Activated naive CD8-positive, alpha-beta T cell treated with anti-CD3 and anti-CD28 coated beads, Interleukin-2, amount 50 U/mL, for 24 hours (primary cell): ENCODE measurements around the gene TCAP.
A peak's percentile ranks its signal among the peaks of the same experiment; 100 is the strongest.

Experiments
- ATAC-seq: fragments of 150-1000 bp; cut with Tn5 transposase; one replicate; pipeline ENCODE4 v1.10.0; 2021
- DNase-seq: peaks from one replicate; pipeline ENCODE4 v3.0.0; 2021
- H3K27ac Mint-ChIP-seq: one replicate; pipeline ENCODE4 v1.8.0; 2021; ENCODE audit warnings: mild to moderate bottlenecking, mixed read lengths
- H3K27me3 Mint-ChIP-seq: one replicate; pipeline ENCODE4 v1.8.0; 2021; ENCODE audit warnings: mixed read lengths
- H3K36me3 Mint-ChIP-seq: one replicate; pipeline ENCODE4 v1.8.0; 2021; ENCODE audit warnings: low read depth, mixed read lengths
- H3K4me1 Mint-ChIP-seq: one replicate; pipeline ENCODE4 v1.8.0; 2021; ENCODE audit warnings: mixed read lengths
- H3K4me3 Mint-ChIP-seq: one replicate; pipeline ENCODE4 v1.8.0; 2021; ENCODE audit warnings: mild to moderate bottlenecking, moderate library complexity, mixed read lengths
- H3K9me3 Mint-ChIP-seq: one replicate; pipeline ENCODE4 v1.8.0; 2021; ENCODE audit warnings: mixed read lengths

TCAP gene

GRCh38 chr17:39636927-39637736 is 28.0 kb upstream of the TCAP start, which contains the start of gene STARD3:
STARD3 (plus strand) TSS chr17:39637144; CDS start chr17:39653532, 16,388 bp downstream.
- peak; percentile 96 for DNase-seq

GRCh38 chr17:39638317-39638716 is 26.8 kb upstream of the TCAP start:
- no peaks in the 10 kb centered on the region for H3K9me3 Mint-ChIP-seq
- H3K4me1 Mint-ChIP-seq: peaks cover 58% of the 10 kb centered on the region
- no peak for DNase-seq
- ATAC-seq: no peak
- peak overlapping the region; percentile 85 for H3K27ac Mint-ChIP-seq
- peak overlapping the region; percentile 91 for H3K4me3 Mint-ChIP-seq
- no peaks in the 10 kb centered on the region for H3K27me3 Mint-ChIP-seq
- H3K36me3 Mint-ChIP-seq: peaks cover 2% of the 10 kb centered on the region

More at GRCh38 chr17:39636927-39637736, 28.0 kb upstream of the TCAP start, which contains the start of gene STARD3:
- peak within 1 kb of the TSS; percentile 91 for H3K4me3 Mint-ChIP-seq
- H3K36me3 Mint-ChIP-seq: peaks cover 2% of the 10 kb centered on the region
- no peaks in the 10 kb centered on the region for H3K9me3 Mint-ChIP-seq
- peak within 1 kb of the TSS; percentile 85 for H3K27ac Mint-ChIP-seq
- ATAC-seq: peak; percentile 91
- H3K27me3 Mint-ChIP-seq: no peaks in the 10 kb centered on the region
- peaks cover 49% of the 10 kb centered on the region for H3K4me1 Mint-ChIP-seq

DNA sequence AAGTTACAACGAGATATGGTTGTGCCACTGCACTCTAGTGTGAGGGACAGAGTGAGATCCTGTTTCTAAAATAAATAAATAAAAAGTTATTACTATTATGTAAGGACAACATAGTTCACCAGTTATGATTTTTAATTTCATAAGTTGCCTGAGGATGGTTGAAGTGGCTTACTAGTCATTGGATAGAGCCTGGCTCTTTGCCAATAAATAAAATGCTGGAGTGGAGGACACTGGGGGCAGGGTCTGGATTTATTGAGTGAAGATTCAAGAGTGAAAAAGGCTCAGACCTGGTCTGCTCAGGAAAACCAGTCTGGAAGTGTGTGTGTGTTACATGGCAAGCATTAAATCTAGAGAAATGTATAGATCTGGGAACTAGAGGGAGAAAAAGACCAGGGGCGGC is 26.1 kb upstream of the TCAP start:
- H3K4me3 Mint-ChIP-seq: no peak overlapping the region
- H3K9me3 Mint-ChIP-seq: no peaks in the 10 kb centered on the region
- ATAC-seq (no peak), DNase-seq (no peak)
- H3K4me1 Mint-ChIP-seq: peaks cover 58% of the 10 kb centered on the region
- H3K36me3 Mint-ChIP-seq: peaks cover 2% of the 10 kb centered on the region
- no peaks in the 10 kb centered on the region for H3K27me3 Mint-ChIP-seq
- H3K27ac Mint-ChIP-seq: no peak overlapping the region

DNA sequence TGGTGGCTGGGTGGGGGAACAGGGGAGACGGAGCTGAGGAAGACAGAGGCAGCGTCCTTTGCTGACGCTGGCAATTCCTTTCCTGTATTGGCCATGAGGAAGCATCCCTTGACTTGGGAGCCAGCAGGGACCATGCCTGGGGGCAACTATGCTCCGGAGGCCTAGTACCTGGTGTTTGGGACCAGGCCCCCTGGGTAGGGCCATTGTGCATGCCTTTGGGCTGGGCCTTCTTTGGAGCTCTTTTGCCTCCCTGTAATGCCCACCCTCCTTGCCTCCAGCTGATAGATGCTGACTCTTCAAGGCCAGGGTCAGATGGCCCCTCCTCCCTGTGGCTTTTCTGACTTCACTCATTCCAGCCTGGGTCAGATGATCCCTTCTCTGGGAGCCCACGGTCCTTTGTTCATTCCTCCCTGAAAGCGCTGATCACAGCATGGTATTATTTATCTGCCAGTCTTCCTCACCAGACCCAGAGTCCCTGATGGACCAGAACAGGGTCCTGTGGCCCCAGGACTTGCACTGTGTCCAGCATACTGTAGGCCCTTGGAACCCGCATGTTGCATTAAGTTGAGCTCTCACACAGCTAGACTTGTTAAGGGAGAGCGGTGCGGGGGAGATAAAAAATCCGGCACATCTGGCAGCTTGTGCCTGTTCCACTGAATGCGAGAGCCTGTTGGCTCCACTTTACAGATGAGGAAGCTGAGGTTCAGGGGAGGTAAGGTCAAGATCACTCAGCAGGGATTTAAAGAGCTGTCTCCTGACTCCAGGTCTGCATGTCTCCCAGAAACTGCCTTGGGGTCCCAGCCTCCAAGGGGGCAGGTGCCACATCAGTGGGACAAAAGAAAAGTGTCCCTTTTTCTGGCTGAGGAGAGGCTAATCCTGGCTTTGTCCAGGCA is 25.3 kb upstream of the TCAP start:
- Mint-ChIP-seq H3K27me3 (no peaks in the 10 kb centered on the region), H3K36me3 (peaks cover 2% of the 10 kb centered on the region), H3K4me1 (peaks cover 61% of the 10 kb centered on the region), H3K9me3 (no peaks in the 10 kb centered on the region), H3K27ac (peak overlapping the region; percentile 29), H3K4me3 (peak overlapping the region; percentile 51)
- no peak for DNase-seq
- ATAC-seq: no peak

DNA sequence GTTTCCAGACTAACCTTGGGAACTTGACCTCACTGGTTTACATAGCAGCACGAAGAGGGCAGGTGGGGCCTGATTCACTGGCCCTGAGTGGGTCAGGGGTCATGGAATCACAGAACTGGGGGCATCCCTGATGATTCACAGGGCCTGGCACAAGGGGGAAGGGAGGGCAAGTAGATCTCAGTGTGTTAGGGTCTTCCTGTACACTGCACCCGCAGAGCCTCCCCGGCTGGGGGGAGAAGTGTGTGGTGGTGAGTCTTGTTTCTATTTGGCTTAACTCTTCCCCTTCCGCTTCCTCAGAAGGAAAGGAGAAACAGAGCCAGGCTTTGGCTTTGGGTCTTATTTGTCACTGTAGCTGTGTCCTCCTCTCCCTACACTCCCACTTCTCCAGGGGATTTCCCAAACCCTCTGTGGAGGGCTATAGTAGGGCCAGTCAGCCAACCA is 24.5 kb upstream of the TCAP start:
- Mint-ChIP-seq H3K4me3 (no peak overlapping the region), H3K27me3 (no peaks in the 10 kb centered on the region), H3K4me1 (peaks cover 66% of the 10 kb centered on the region), H3K36me3 (peaks cover 2% of the 10 kb centered on the region), H3K27ac (peak overlapping the region; percentile 12), H3K9me3 (no peaks in the 10 kb centered on the region)
- ATAC-seq (no peak), DNase-seq (no peak)

- Mint-ChIP-seq H3K36me3 (peaks cover 2% of the 10 kb centered on the region), H3K27me3 (no peaks in the 10 kb centered on the region), H3K4me1 (peaks cover 64% of the 10 kb centered on the region), H3K9me3 (no peaks in the 10 kb centered on the region), H3K27ac (peak overlapping the region; percentile 12), H3K4me3 (no peak overlapping the region)
- DNase-seq: no peak
- ATAC-seq: no peak
These were observed 24.1 kb upstream of the TCAP start for GRCh38 chr17:39641097-39641496.

DNA sequence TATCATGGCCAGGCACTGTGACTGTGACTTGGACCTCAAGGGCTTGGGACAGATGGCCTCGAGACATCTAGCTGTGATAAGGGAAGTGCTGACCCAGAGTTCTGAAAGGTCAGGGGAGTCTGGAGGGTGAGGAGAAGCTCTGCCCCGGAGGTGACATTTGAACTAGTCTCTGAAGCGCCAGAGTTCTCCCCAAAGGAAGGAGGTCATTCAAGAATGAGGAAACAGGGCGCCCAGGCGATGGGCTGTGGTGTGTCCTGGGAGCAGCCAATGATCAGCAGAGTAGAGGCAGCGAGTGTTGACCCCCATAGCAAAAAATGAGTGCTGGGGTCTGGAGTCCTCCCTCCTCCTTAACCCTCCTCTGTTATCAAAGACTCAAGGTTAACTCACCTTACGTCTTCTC is 23.3 kb upstream of the TCAP start:
- ATAC-seq (no peak), DNase-seq (no peak)
- peaks cover 59% of the 10 kb centered on the region for H3K4me1 Mint-ChIP-seq
- H3K4me3 Mint-ChIP-seq: no peak overlapping the region
- H3K27ac Mint-ChIP-seq: peak overlapping the region; percentile 41
- no peaks in the 10 kb centered on the region for H3K9me3 Mint-ChIP-seq
- H3K36me3 Mint-ChIP-seq: peaks cover 2% of the 10 kb centered on the region
- H3K27me3 Mint-ChIP-seq: no peaks in the 10 kb centered on the region

GRCh38 chr17:39642291-39643074 is 22.7 kb upstream of the TCAP start:
- no peaks in the 10 kb centered on the region for H3K27me3 Mint-ChIP-seq
- DNase-seq (no peak), ATAC-seq (no peak)
- H3K9me3 Mint-ChIP-seq: no peaks in the 10 kb centered on the region
- H3K27ac Mint-ChIP-seq: peak overlapping the region; percentile 37
- H3K4me3 Mint-ChIP-seq: no peak overlapping the region
- H3K36me3 Mint-ChIP-seq: peaks cover 2% of the 10 kb centered on the region
- H3K4me1 Mint-ChIP-seq: peaks cover 60% of the 10 kb centered on the region

DNA sequence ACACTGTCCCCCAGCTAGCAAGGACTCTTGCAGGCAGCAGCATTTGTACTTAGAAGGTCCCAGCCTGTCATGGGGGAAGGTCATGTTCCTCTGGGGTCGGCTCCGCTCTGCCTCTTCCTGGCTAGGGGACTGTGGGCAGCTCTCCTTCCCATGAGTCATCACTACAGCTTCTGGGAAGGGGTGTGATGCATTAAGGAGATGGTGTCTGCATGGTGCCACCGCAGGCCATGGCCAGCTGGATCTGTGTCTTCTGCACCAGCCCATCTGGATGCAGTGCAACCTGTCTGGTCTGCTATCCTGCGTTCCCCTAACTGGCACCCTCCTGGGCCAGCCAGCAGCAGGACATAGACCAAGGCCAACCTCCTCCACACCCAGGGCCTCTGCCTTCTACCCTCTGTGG is 21.9 kb upstream of the TCAP start:
- Mint-ChIP-seq H3K27ac (peak overlapping the region; percentile 37), H3K4me1 (peaks cover 55% of the 10 kb centered on the region), H3K36me3 (no peaks in the 10 kb centered on the region), H3K9me3 (no peaks in the 10 kb centered on the region), H3K27me3 (no peaks in the 10 kb centered on the region), H3K4me3 (no peak overlapping the region)
- no peak for DNase-seq
- no peak for ATAC-seq

- no peak for ATAC-seq
- Mint-ChIP-seq H3K4me3 (no peak overlapping the region), H3K27ac (no peak overlapping the region), H3K9me3 (no peaks in the 10 kb centered on the region), H3K36me3 (peaks cover 5% of the 10 kb centered on the region), H3K27me3 (no peaks in the 10 kb centered on the region), H3K4me1 (peaks cover 41% of the 10 kb centered on the region)
- no peak for DNase-seq
These were observed 17.9 kb upstream of the TCAP start for GRCh38 chr17:39647256-39647655.

- ATAC-seq (no peak), DNase-seq (no peak)
- Mint-ChIP-seq H3K27ac (no peak overlapping the region), H3K27me3 (no peaks in the 10 kb centered on the region), H3K4me3 (no peak overlapping the region), H3K4me1 (peaks cover 33% of the 10 kb centered on the region), H3K9me3 (no peaks in the 10 kb centered on the region), H3K36me3 (peaks cover 5% of the 10 kb centered on the region)
These were observed 16.4 kb upstream of the TCAP start for GRCh38 chr17:39648616-39649366.

- Mint-ChIP-seq H3K27ac (peak overlapping the region; percentile 38), H3K36me3 (peaks cover 7% of the 10 kb centered on the region), H3K9me3 (no peaks in the 10 kb centered on the region), H3K4me1 (peaks cover 29% of the 10 kb centered on the region), H3K27me3 (no peaks in the 10 kb centered on the region), H3K4me3 (no peak overlapping the region)
- no peak for ATAC-seq
- no peak for DNase-seq
These were observed 15.0 kb upstream of the TCAP start for GRCh38 chr17:39650121-39650579.

DNA sequence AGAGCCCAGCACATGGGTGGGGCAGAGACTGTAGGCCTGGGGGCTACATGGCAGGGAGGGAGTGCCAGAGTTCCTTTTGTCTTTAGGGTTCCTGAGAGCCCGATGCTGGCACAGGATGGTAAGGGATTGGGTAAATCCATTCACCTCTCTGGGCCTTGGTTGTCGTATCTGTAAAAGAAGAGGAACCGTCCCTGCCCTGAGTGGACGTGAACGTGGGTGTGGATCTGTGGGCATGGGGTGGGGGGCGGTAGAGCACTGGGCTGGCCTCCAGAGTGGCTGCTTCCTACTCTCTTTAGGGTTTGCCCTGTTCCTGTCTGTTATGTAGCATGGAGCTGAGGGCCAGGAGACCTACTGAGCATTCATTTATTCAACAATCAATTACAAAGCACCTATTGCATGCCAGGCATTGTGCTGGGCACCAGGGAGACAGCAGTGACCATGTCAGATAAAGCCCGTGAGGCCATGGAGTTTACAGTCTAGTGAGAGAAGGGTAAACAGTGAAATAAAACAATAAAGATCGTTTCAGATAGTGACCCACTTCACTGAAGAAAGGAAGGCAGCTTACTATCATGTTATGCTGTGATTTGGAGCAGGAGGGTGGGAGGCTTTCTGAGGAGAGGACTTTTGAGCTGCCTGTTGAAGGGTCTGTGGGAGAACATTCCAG is 13.1 kb upstream of the TCAP start:
- H3K27ac Mint-ChIP-seq: peak overlapping the region; percentile 21
- no peaks in the 10 kb centered on the region for H3K9me3 Mint-ChIP-seq
- H3K36me3 Mint-ChIP-seq: peaks cover 12% of the 10 kb centered on the region
- DNase-seq (no peak), ATAC-seq (no peak)
- H3K27me3 Mint-ChIP-seq: no peaks in the 10 kb centered on the region
- H3K4me3 Mint-ChIP-seq: no peak overlapping the region
- H3K4me1 Mint-ChIP-seq: peaks cover 27% of the 10 kb centered on the region
